ENCODE data around the gene GALNS.

GALNS gene

GRCh38 chr16:88857728-88858339 lies 1.1 kb upstream of the GALNS start:
- peak; percentile 94 for DNase-seq (ENCODE audit: low spot score)

- DNase-seq (ENCODE audit: low spot score) = no peak
Measured at GRCh38 chr16:88856122-88856827, 472 bp downstream of the GALNS start.

- no peak for DNase-seq (ENCODE audit: low spot score)
Measured at GRCh38 chr16:88855736-88856121, 1.0 kb downstream of the GALNS start.

- DNase-seq (ENCODE audit: low spot score) = no peak
Measured at GRCh38 chr16:88855176-88855575, 1.6 kb downstream of the GALNS start.

- DNase-seq (ENCODE audit: low spot score) = no peak
Measured at GRCh38 chr16:88854306-88855111, 2.2 kb downstream of the GALNS start.

GRCh38 chr16:88853325-88853941 lies 3.3 kb downstream of the GALNS start:
- peak; percentile 45 for DNase-seq (ENCODE audit: low spot score)

GRCh38 chr16:88851616-88852015 lies 5.1 kb downstream of the GALNS start:
- DNase-seq (ENCODE audit: low spot score) = no peak

- no peak for DNase-seq (ENCODE audit: low spot score)
Measured at GRCh38 chr16:88850531-88851199, 6.1 kb downstream of the GALNS start.

GRCh38 chr16:88848557-88848956 lies 8.2 kb downstream of the GALNS start:
- no peak for DNase-seq (ENCODE audit: low spot score)

GRCh38 chr16:88847654-88848053 lies 9.1 kb downstream of the GALNS start:
- no peak for DNase-seq (ENCODE audit: low spot score)

GRCh38 chr16:88846088-88846487 lies 10.7 kb downstream of the GALNS start:
- no peak for DNase-seq (ENCODE audit: low spot score)

- DNase-seq (ENCODE audit: low spot score) = no peak
Measured at GRCh38 chr16:88844419-88845036, 12.2 kb downstream of the GALNS start.

GRCh38 chr16:88843256-88843655 lies 13.5 kb downstream of the GALNS start:
- DNase-seq (ENCODE audit: low spot score) = no peak

- no peak for DNase-seq (ENCODE audit: low spot score)
Measured at GRCh38 chr16:88842806-88843205, 13.9 kb downstream of the GALNS start.

GRCh38 chr16:88842308-88842756 lies 14.4 kb downstream of the GALNS start:
- no peak for DNase-seq (ENCODE audit: low spot score)

- DNase-seq (ENCODE audit: low spot score) = no peak
Measured at GRCh38 chr16:88841521-88842307, 15.0 kb downstream of the GALNS start.

GRCh38 chr16:88840600-88841215 lies 16.0 kb downstream of the GALNS start:
- no peak for DNase-seq (ENCODE audit: low spot score)

- no peak for DNase-seq (ENCODE audit: low spot score)
Measured at GRCh38 chr16:88839745-88840599, 16.8 kb downstream of the GALNS start.

GRCh38 chr16:88839026-88839529 lies 17.7 kb downstream of the GALNS start:
- DNase-seq (ENCODE audit: low spot score) = no peak

Data from hepatic stellate cell (primary cell).